MCF 10A (cell line): ENCODE measurements around the gene FAM118A. TPM values are rescaled to one million over a fixed set of nuclear protein-coding genes. Genes with fewer than 3 reads are reported as not detected.
"Not testable (repeated sequence)": the region's sequence is repeated elsewhere in the genome, so short reads cannot be mapped to it uniquely, and the experiment has no call there.

Experiments used
- BruUV-seq: library from RNA; stranded (reverse); fragments of 400-500 nt; replicated peaks from 2 replicates; lab custom pipeline; 2021; lab: Mats Ljungman, UMichigan
- CTCF ChIA-PET: fragments of 300-600 bp; sonication (Branson Sonifier 250); formaldehyde crosslinking; extraction: SDS; loops from one replicate; lab custom pipeline; 2021; ENCODE audit warnings: antibody characterized with exemption, inconsistent platforms; lab: Yijun Ruan, JAX
- POLR2A ChIA-PET: fragments of 300-600, 350-650 bp; sonication (Branson Sonifier 250); formaldehyde crosslinking; extraction: SDS; loops from one replicate; lab custom pipeline; 2020; ENCODE audit warnings: antibody characterized with exemption, inconsistent platforms; lab: Yijun Ruan, JAX
- DNase-seq: peaks from one replicate; pipeline ENCODE4 v3.0.0-alpha.2; 2018; ENCODE audit not compliant: unreplicated experiment
- H3K27ac Mint-ChIP-seq: one replicate; pipeline ENCODE4 v1.8.0; 2022; ENCODE audit warnings: mild to moderate bottlenecking, low read depth, mixed read lengths; ENCODE audit not compliant: unreplicated experiment
- H3K27me3 Mint-ChIP-seq: one replicate; pipeline ENCODE4 v1.8.0; 2022; ENCODE audit warnings: mixed read lengths; ENCODE audit not compliant: insufficient read depth, unreplicated experiment
- H3K36me3 Mint-ChIP-seq: one replicate; pipeline ENCODE4 v1.8.0; 2022; ENCODE audit warnings: mild to moderate bottlenecking, moderate library complexity, mixed read lengths; ENCODE audit not compliant: insufficient read depth, unreplicated experiment
- H3K4me1 Mint-ChIP-seq: one replicate; pipeline ENCODE4 v1.8.0; 2022; ENCODE audit warnings: mixed read lengths; ENCODE audit not compliant: insufficient read depth, unreplicated experiment
- H3K4me3 Mint-ChIP-seq: one replicate; pipeline ENCODE4 v1.8.0; 2022; ENCODE audit warnings: mild to moderate bottlenecking, moderate library complexity, mixed read lengths; ENCODE audit not compliant: unreplicated experiment
- H3K9me3 Mint-ChIP-seq: one replicate; pipeline ENCODE4 v1.8.0; 2022; ENCODE audit warnings: mixed read lengths; ENCODE audit not compliant: unreplicated experiment
- intact Hi-C: fragments of 100-400 bp; cut with micrococcal nuclease; formaldehyde crosslinking; loops from 2 replicates; pipeline ENCODE4 v1.14.1; 2022
- total RNA-seq: library from RNA; stranded (reverse); gene quantifications from 2 replicates; pipeline ENCODE4 v1.2.3, GENCODE V29; 2022
- TF ChIP-seq, protein P1 (sequence below): fragments of 200-600 bp; IDR thresholded peaks from one replicate; pipeline ENCODE4 v1.8.0; 2022; ENCODE audit warnings: antibody characterized with exemption, mild to moderate bottlenecking; ENCODE audit not compliant: unreplicated experiment

FAM118A gene
- total RNA-seq, 1 experiment from 2014 or later = 16.7 TPM

- Mint-ChIP-seq H3K4me3 (no peak overlapping the region), H3K27me3 (no peaks in the 10 kb centered on the region), H3K4me1 (no peaks in the 10 kb centered on the region), H3K9me3 (no peaks in the 10 kb centered on the region), H3K36me3 (no peaks in the 10 kb centered on the region), H3K27ac (no peak overlapping the region)
- CTCF ChIA-PET = interaction anchor here (0.7 to 2.5 kb wide), 6 partner anchors 11 to 373 kb away, joined by 3 to 15 read pairs (median 4); no protein-coding TSS in a partner anchor
- TF ChIP-seq, protein P1, sequence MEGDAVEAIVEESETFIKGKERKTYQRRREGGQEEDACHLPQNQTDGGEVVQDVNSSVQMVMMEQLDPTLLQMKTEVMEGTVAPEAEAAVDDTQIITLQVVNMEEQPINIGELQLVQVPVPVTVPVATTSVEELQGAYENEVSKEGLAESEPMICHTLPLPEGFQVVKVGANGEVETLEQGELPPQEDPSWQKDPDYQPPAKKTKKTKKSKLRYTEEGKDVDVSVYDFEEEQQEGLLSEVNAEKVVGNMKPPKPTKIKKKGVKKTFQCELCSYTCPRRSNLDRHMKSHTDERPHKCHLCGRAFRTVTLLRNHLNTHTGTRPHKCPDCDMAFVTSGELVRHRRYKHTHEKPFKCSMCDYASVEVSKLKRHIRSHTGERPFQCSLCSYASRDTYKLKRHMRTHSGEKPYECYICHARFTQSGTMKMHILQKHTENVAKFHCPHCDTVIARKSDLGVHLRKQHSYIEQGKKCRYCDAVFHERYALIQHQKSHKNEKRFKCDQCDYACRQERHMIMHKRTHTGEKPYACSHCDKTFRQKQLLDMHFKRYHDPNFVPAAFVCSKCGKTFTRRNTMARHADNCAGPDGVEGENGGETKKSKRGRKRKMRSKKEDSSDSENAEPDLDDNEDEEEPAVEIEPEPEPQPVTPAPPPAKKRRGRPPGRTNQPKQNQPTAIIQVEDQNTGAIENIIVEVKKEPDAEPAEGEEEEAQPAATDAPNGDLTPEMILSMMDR = no peak
- no peak for DNase-seq
- intact Hi-C loops = no loop called here
- BruUV-seq = no TSS peak
- POLR2A ChIA-PET = no interaction called here
These were observed 38.0 kb upstream of the FAM118A start for GRCh38 chr22:45271667-45272201.

GRCh38 chr22:45272498-45272897 is 37.2 kb upstream of the FAM118A start:
- ChIA-PET POLR2A (interaction anchor here (0.7 to 1.1 kb wide), 2 partner anchors 159 to 178 kb away, joined by 3 read pairs; no protein-coding TSS in a partner anchor), CTCF (interaction anchor here (0.6 to 2.5 kb wide), 5 partner anchors 11 to 280 kb away, joined by 3 to 15 read pairs (median 3); no protein-coding TSS in a partner anchor)
- H3K9me3 Mint-ChIP-seq = no peaks in the 10 kb centered on the region
- BruUV-seq = no TSS peak
- intact Hi-C loops = no loop called here
- no peak overlapping the region for H3K27ac Mint-ChIP-seq
- H3K36me3 Mint-ChIP-seq = no peaks in the 10 kb centered on the region
- H3K4me1 Mint-ChIP-seq = no peaks in the 10 kb centered on the region
- no peak for DNase-seq
- no peak overlapping the region for H3K4me3 Mint-ChIP-seq
- TF ChIP-seq, protein P1 = no peak
- no peaks in the 10 kb centered on the region for H3K27me3 Mint-ChIP-seq

DNA sequence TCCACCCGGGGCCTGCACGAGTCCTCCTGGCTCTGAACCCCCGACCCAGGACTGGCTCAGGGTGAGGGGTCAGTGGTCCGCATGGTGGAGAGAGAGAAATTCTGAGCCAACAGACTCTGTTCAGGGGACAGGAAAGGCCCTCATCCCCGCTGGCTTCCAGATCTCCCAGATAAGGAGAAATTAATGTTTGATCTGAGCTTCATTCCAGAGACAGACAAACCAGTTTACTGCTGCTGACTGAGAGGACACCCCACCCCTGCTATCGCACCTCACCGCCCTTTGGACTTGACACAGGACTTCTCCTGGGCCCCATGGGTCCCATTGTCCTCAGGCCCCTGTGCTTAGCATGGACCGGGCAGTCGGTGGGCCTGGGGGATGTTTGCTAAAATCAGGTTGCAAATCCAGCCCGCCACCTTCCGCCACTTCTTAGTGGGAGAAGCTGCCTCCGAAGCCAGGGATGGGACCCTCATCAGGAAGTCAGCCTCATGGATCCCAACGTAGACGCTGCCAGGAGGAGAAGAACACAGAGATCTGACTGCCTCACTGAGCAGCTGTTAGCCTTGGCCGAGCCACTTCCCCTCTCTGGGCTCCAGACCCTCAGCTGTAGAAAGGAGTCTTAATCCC is 36.2 kb upstream of the FAM118A start:
- POLR2A ChIA-PET = interaction anchor here (1.1 kb wide), 1 partner anchor 158 kb away, joined by 3 read pairs; no protein-coding TSS in a partner anchor
- intact Hi-C loops = no loop called here
- Mint-ChIP-seq H3K4me1 (no peaks in the 10 kb centered on the region), H3K9me3 (no peaks in the 10 kb centered on the region), H3K27me3 (no peaks in the 10 kb centered on the region), H3K36me3 (no peaks in the 10 kb centered on the region), H3K27ac (no peak overlapping the region), H3K4me3 (no peak overlapping the region)
- CTCF ChIA-PET = interaction anchor here (0.6 to 2.5 kb wide), 4 partner anchors 35 to 279 kb away, joined by 3 to 15 read pairs (median 4); no protein-coding TSS in a partner anchor
- TF ChIP-seq, protein P1 = no peak
- DNase-seq = no peak
- no TSS peak for BruUV-seq

GRCh38 chr22:45276507-45277105 is 33.1 kb upstream of the FAM118A start:
- intact Hi-C loops = no loop called here
- ChIA-PET CTCF (interaction anchor here (0.6 kb wide), 2 partner anchors 157 to 160 kb away, joined by 3 to 6 read pairs; no protein-coding TSS in a partner anchor), POLR2A (no interaction called here)
- H3K27me3 Mint-ChIP-seq = peaks cover 6% of the 10 kb centered on the region
- DNase-seq = no peak
- no TSS peak for BruUV-seq
- TF ChIP-seq, protein P1 = no peak
- H3K9me3 Mint-ChIP-seq = no peaks in the 10 kb centered on the region
- H3K4me1 Mint-ChIP-seq = no peaks in the 10 kb centered on the region
- H3K4me3 Mint-ChIP-seq = no peak overlapping the region
- no peaks in the 10 kb centered on the region for H3K36me3 Mint-ChIP-seq
- no peak overlapping the region for H3K27ac Mint-ChIP-seq

GRCh38 chr22:45277720-45278119 is 32.0 kb upstream of the FAM118A start:
- POLR2A ChIA-PET, H3K4me1 Mint-ChIP-seq, intact Hi-C loops, BruUV-seq, H3K36me3 Mint-ChIP-seq, H3K9me3 Mint-ChIP-seq, H3K27ac Mint-ChIP-seq, DNase-seq, H3K4me3 Mint-ChIP-seq: not testable (repeated sequence)
- CTCF ChIA-PET = interaction anchor here (0.8 kb wide), 1 partner anchor 9 kb away, joined by 4 read pairs; no protein-coding TSS in a partner anchor
- peaks cover 15% of the 10 kb centered on the region for H3K27me3 Mint-ChIP-seq
